ENCODE results near the gene ERC1. TPM values are rescaled to one million over a fixed set of nuclear protein-coding genes. Genes with fewer than 3 reads are reported as not detected.

ERC1 gene
- total RNA-seq, 2 donors from 2014 or later = 18.9 to 72.9 TPM

DNA sequence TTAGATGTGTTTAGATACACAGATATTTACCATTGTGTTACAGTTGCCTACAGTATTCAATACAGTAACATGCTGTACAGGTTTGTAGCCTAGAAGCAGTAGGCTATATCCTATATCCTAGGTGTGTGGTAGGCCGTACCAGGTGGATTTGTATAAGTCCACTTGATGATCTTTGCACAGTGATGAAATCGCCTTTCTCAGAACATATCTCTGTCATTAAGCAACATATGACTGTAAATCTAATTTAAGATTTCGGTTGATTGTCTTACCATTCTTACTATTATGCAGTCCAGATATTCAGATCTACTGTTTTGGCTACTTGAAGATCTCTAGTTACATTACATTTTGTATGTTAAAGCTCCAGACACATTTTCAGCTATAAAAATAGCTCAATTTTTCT is 39.8 kb downstream of the ERC1 start:
- H3K27ac ChIP-seq = no peak overlapping the region
- no peak for DNase-seq (ENCODE audit: low spot score)
- H3K9me3 ChIP-seq = no peaks in the 10 kb centered on the region
- intact Hi-C loops (cut with DNase I) = no loop called here
- no peak overlapping the region for H3K4me3 ChIP-seq
- WGBS = 95% methylated on average over 3 of the region's 3 CpGs
- no peaks in the 10 kb centered on the region for H3K27me3 ChIP-seq (replicated peaks; ENCODE audit: insufficient read depth)
- peaks cover 0 to 3% of the 10 kb centered on the region in 2 donors for H3K36me3 ChIP-seq
- H3K4me1 ChIP-seq (replicated peaks) = no peaks in the 10 kb centered on the region
- no peak for TF ChIP-seq POLR2AphosphoS5 (IDR thresholded peaks at IDR 0.05)
- no peak for TF ChIP-seq POLR2A (IDR thresholded peaks at IDR 0.05)
- TF ChIP-seq, protein P1, sequence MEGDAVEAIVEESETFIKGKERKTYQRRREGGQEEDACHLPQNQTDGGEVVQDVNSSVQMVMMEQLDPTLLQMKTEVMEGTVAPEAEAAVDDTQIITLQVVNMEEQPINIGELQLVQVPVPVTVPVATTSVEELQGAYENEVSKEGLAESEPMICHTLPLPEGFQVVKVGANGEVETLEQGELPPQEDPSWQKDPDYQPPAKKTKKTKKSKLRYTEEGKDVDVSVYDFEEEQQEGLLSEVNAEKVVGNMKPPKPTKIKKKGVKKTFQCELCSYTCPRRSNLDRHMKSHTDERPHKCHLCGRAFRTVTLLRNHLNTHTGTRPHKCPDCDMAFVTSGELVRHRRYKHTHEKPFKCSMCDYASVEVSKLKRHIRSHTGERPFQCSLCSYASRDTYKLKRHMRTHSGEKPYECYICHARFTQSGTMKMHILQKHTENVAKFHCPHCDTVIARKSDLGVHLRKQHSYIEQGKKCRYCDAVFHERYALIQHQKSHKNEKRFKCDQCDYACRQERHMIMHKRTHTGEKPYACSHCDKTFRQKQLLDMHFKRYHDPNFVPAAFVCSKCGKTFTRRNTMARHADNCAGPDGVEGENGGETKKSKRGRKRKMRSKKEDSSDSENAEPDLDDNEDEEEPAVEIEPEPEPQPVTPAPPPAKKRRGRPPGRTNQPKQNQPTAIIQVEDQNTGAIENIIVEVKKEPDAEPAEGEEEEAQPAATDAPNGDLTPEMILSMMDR (IDR thresholded peaks at IDR 0.05) = no peak

GRCh38 chr12:1034243-1034642 is 43.2 kb downstream of the ERC1 start:
- WGBS = 95% methylated on average over 3 of the region's 3 CpGs
- Histone ChIP-seq H3K9me3 (no peaks in the 10 kb centered on the region), H3K4me3 (no peak overlapping the region), H3K36me3 (no peaks in the 10 kb centered on the region), H3K27me3 (replicated peaks; ENCODE audit: insufficient read depth) (no peaks in the 10 kb centered on the region), H3K27ac (no peak overlapping the region), H3K4me1 (replicated peaks) (no peaks in the 10 kb centered on the region)
- DNase-seq (ENCODE audit: low spot score) = no peak
- intact Hi-C loops (cut with DNase I) = no loop called here
- TF ChIP-seq, protein P1 (IDR thresholded peaks at IDR 0.05) = no peak
- TF ChIP-seq POLR2AphosphoS5 (IDR thresholded peaks at IDR 0.05) (no peak), POLR2A (IDR thresholded peaks at IDR 0.05) (no peak)

GRCh38 chr12:1034751-1035457 is 43.9 kb downstream of the ERC1 start:
- no peaks in the 10 kb centered on the region for H3K27me3 ChIP-seq (replicated peaks; ENCODE audit: insufficient read depth)
- H3K9me3 ChIP-seq = no peaks in the 10 kb centered on the region
- no peak overlapping the region for H3K27ac ChIP-seq
- intact Hi-C loops (cut with DNase I) = no loop called here
- DNase-seq (ENCODE audit: low spot score) = no peak
- 94% methylated on average over 6 of the region's 6 CpGs for WGBS
- no peaks in the 10 kb centered on the region for H3K36me3 ChIP-seq
- H3K4me3 ChIP-seq = no peak overlapping the region
- no peaks in the 10 kb centered on the region for H3K4me1 ChIP-seq (replicated peaks)
- TF ChIP-seq POLR2A (IDR thresholded peaks at IDR 0.05) (no peak), POLR2AphosphoS5 (IDR thresholded peaks at IDR 0.05) (no peak)
- TF ChIP-seq, protein P1 (IDR thresholded peaks at IDR 0.05) = no peak

DNA sequence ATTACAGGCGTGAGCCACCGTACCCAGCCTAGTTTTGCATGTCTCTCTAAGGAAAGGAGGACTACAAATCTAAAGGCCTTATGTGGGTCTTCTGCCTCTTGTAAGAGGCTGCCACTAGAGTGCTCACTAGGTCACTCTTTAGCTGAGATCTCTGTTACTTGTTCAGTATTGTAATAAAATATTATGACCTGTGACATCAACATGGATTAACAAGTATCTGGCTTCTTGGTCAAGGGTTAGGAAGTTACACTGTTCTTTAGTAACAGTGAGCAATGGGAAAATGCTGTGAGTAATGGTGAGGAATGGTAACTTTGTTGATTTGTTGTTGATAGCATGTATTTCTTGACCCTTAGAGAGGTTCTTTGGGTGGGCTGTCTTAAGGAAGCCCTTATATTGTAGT is 50.5 kb downstream of the ERC1 start:
- WGBS = 100% methylated on average over 2 of the region's 2 CpGs
- H3K4me3 ChIP-seq = no peak overlapping the region
- no peaks in the 10 kb centered on the region for H3K27me3 ChIP-seq (replicated peaks; ENCODE audit: insufficient read depth)
- no peaks in the 10 kb centered on the region for H3K36me3 ChIP-seq
- H3K9me3 ChIP-seq = no peaks in the 10 kb centered on the region
- intact Hi-C loops (cut with DNase I) = no loop called here
- H3K27ac ChIP-seq = no peak overlapping the region
- no peak for DNase-seq (ENCODE audit: low spot score)
- TF ChIP-seq POLR2AphosphoS5 (IDR thresholded peaks at IDR 0.05) (no peak), POLR2A (IDR thresholded peaks at IDR 0.05) (no peak)
- TF ChIP-seq, protein P1 (IDR thresholded peaks at IDR 0.05) = no peak
- H3K4me1 ChIP-seq (replicated peaks) = no peaks in the 10 kb centered on the region

DNA sequence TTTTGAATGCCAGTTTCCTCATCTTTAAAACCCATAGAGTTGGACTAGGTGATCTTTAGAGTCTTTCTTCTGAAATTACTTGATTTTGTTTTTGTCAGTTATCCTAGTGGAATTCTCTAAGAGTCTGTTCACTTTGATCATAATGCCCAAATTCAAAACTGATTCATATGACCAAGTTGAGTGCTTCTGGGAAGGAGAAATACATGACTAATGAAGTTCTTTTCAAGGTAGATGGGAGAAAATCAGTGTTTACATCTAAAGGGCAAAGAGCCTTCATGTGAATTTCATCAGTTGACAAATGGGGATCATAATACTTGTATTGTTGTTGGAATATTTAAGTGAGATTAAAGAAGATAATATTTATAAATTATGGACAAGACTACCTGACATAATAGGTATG is 53.2 kb downstream of the ERC1 start:
- Histone ChIP-seq H3K36me3 (no peaks in the 10 kb centered on the region), H3K27me3 (replicated peaks; ENCODE audit: insufficient read depth) (no peaks in the 10 kb centered on the region), H3K9me3 (no peaks in the 10 kb centered on the region), H3K4me3 (no peak overlapping the region), H3K27ac (no peak overlapping the region), H3K4me1 (replicated peaks) (no peaks in the 10 kb centered on the region)
- TF ChIP-seq POLR2AphosphoS5 (IDR thresholded peaks at IDR 0.05) = no peak
- TF ChIP-seq POLR2A (IDR thresholded peaks at IDR 0.05) = no peak
- TF ChIP-seq, protein P1 (IDR thresholded peaks at IDR 0.05) = no peak
- intact Hi-C loops (cut with DNase I) = no loop called here
- no peak for DNase-seq (ENCODE audit: low spot score)
